CD4-positive, alpha-beta T cell (primary cell): ENCODE results near the gene FAM180A. TPM values are rescaled to one million over a fixed set of nuclear protein-coding genes. Genes with fewer than 3 reads are reported as not detected.

ENCODE experiments used
- ATAC-seq: fragments of 200-7000 bp; cut with Tn5 transposase; one replicate; pipeline ENCODE4 v1.10.0; 2022; ENCODE audit warnings: mild to moderate bottlenecking; ENCODE audit not compliant: poor library complexity
- CTCF ChIA-PET: fragments of 350-600 bp; sonication (Branson Sonifier 250); formaldehyde crosslinking; loops from one replicate; lab custom pipeline; 2021; ENCODE audit warnings: antibody characterized with exemption, inconsistent platforms; lab: Charles Lee
- POLR2A ChIA-PET: fragments of 350-600 bp; sonication (Branson Sonifier 250); formaldehyde crosslinking; loops from one replicate; lab custom pipeline; 2021; ENCODE audit warnings: antibody characterized with exemption, inconsistent platforms; lab: Charles Lee
- DNase-seq, 14 experiments: peaks; one replicate each; pipeline ENCODE4 v3.0.0-alpha.2; 2013 to 2020; ENCODE audit warnings: mixed read lengths in 2 of 14
- H3K27ac ChIP-seq, 2 donors: one replicate each; pipeline versions ENCODE4 v1.5.1 to v1.7.0; 2013; ENCODE audit warnings: low read length in 2 of 2, low read depth in 1 of 2, mild to moderate bottlenecking in 1 of 2
- H3K27me3 ChIP-seq, 2 experiments: 1 replicate in 1 of 2; 2 replicates in 1 of 2; pipeline versions ENCODE4 v1.6.1 to v1.7.0; 2013; ENCODE audit warnings: low read length in 2 of 2, control low read depth in 1 of 2, mild to moderate bottlenecking in 1 of 2, moderate library complexity in 1 of 2; ENCODE audit not compliant: insufficient read depth in 2 of 2, control insufficient read depth in 1 of 2
- H3K36me3 ChIP-seq: one replicate; pipeline ENCODE4 v1.6.1; 2013; ENCODE audit warnings: low read length, control low read depth; ENCODE audit not compliant: insufficient read depth
- H3K4me1 ChIP-seq: one replicate; pipeline ENCODE4 v1.6.1; 2013; ENCODE audit warnings: low read length, control low read depth; ENCODE audit not compliant: insufficient read depth
- H3K4me3 ChIP-seq: one replicate; pipeline ENCODE4 v1.5.1; 2013; ENCODE audit warnings: mild to moderate bottlenecking, low read length, moderate library complexity
- H3K9me3 ChIP-seq, 2 experiments: 1 replicate in 1 of 2; 2 replicates in 1 of 2; pipeline versions ENCODE4 v1.6.1 to v1.7.0; 2013; ENCODE audit warnings: low read length in 2 of 2, mild to moderate bottlenecking in 2 of 2, control low read depth in 1 of 2, moderate library complexity in 1 of 2; ENCODE audit not compliant: control insufficient read depth in 1 of 2, insufficient read depth in 1 of 2
- H3K27ac Mint-ChIP-seq: one replicate; pipeline ENCODE4 v1.8.0; 2020; ENCODE audit warnings: mixed read lengths
- H3K27me3 Mint-ChIP-seq: one replicate; pipeline ENCODE4 v1.8.0; 2021; ENCODE audit warnings: mixed read lengths
- H3K36me3 Mint-ChIP-seq: one replicate; pipeline ENCODE4 v1.8.0; 2021; ENCODE audit warnings: low read depth, mixed read lengths
- H3K4me1 Mint-ChIP-seq: one replicate; pipeline ENCODE4 v1.8.0; 2021; ENCODE audit warnings: low read depth, mixed read lengths
- H3K4me3 Mint-ChIP-seq: one replicate; pipeline ENCODE4 v1.8.0; 2020; ENCODE audit warnings: mild to moderate bottlenecking, mixed read lengths
- H3K9me3 Mint-ChIP-seq: one replicate; pipeline ENCODE4 v1.8.0; 2020; ENCODE audit warnings: mixed read lengths
- CTCF ChIP-seq: fragments of 200-600 bp; IDR thresholded peaks from one replicate; pipeline ENCODE4 v1.8.0; 2022; ENCODE audit warnings: antibody characterized with exemption, mild to moderate bottlenecking
- intact Hi-C, 2 experiments: fragments of 100-400 bp; cut with DNase I in 1 of 2; cut with micrococcal nuclease in 1 of 2; formaldehyde crosslinking; loops; one replicate each; pipeline versions ENCODE4 v1.15.1 to v1.9.0; 2023 to 2025; cut with DNase I, micrococcal nuclease
- total RNA-seq, 174 experiments: library from RNA in 2 of 174; stranded (reverse) in 2 of 174; gene quantifications; one replicate each; pipeline ENCODE4 v1.2.3 and lab custom pipeline; 2021 to 2026

The FAM180A gene
- total RNA-seq, 2 experiments from 2014 or later, result not detected

GRCh38 chr7:135758531-135758932 is 9.9 kb upstream of the FAM180A start:
- H3K4me3 ChIP-seq, result no peak overlapping the region
- H3K4me1 ChIP-seq, result no peaks in the 10 kb centered on the region
- DNase-seq, result no peak
- H3K9me3 Mint-ChIP-seq, result no peaks in the 10 kb centered on the region
- TF ChIP-seq CTCF, result no peak
- intact Hi-C loops, result no loop called here
- H3K36me3 ChIP-seq, result no peaks in the 10 kb centered on the region
- CTCF ChIA-PET, result no interaction called here
- no peak overlapping the region for H3K27ac ChIP-seq
- no peak overlapping the region for H3K4me3 Mint-ChIP-seq
- H3K27ac Mint-ChIP-seq, result no peak overlapping the region
- POLR2A ChIA-PET, result no interaction called here
- H3K36me3 Mint-ChIP-seq, result no peaks in the 10 kb centered on the region
- no peak for ATAC-seq
- no peaks in the 10 kb centered on the region for H3K9me3 ChIP-seq
- no peaks in the 10 kb centered on the region for H3K4me1 Mint-ChIP-seq
- peaks cover 67% of the 10 kb centered on the region for H3K27me3 Mint-ChIP-seq
- peaks cover 12 to 14% of the 10 kb centered on the region in 2 experiments for H3K27me3 ChIP-seq

- no peak overlapping the region for H3K4me3 ChIP-seq
- Mint-ChIP-seq H3K27ac (no peak overlapping the region), H3K27me3 (peaks cover 60% of the 10 kb centered on the region), H3K9me3 (no peaks in the 10 kb centered on the region), H3K4me1 (no peaks in the 10 kb centered on the region), H3K36me3 (no peaks in the 10 kb centered on the region), H3K4me3 (no peak overlapping the region)
- ChIA-PET CTCF (no interaction called here), POLR2A (no interaction called here)
- no peak for DNase-seq
- no peaks in the 10 kb centered on the region for H3K9me3 ChIP-seq
- peaks cover 12 to 14% of the 10 kb centered on the region in 2 experiments for H3K27me3 ChIP-seq
- intact Hi-C loops, result no loop called here
- TF ChIP-seq CTCF, result no peak
- H3K4me1 ChIP-seq, result no peaks in the 10 kb centered on the region
- H3K36me3 ChIP-seq, result no peaks in the 10 kb centered on the region
- no peak for ATAC-seq
- no peak overlapping the region for H3K27ac ChIP-seq
Measured at GRCh38 chr7:135757719-135758411, 9.3 kb upstream of the FAM180A start.

GRCh38 chr7:135756191-135756590 is 7.6 kb upstream of the FAM180A start:
- H3K27ac Mint-ChIP-seq, result no peak overlapping the region
- no peak overlapping the region for H3K4me3 ChIP-seq
- CTCF ChIA-PET, result no interaction called here
- no peaks in the 10 kb centered on the region for H3K36me3 Mint-ChIP-seq
- H3K27ac ChIP-seq, result no peak overlapping the region
- peaks cover 60% of the 10 kb centered on the region for H3K27me3 Mint-ChIP-seq
- no peak for TF ChIP-seq CTCF
- no peaks in the 10 kb centered on the region for H3K9me3 Mint-ChIP-seq
- H3K4me1 ChIP-seq, result no peaks in the 10 kb centered on the region
- H3K4me3 Mint-ChIP-seq, result no peak overlapping the region
- H3K9me3 ChIP-seq, result no peaks in the 10 kb centered on the region
- ATAC-seq, result no peak
- POLR2A ChIA-PET, result no interaction called here
- no peaks in the 10 kb centered on the region for H3K36me3 ChIP-seq
- no peak for DNase-seq
- H3K27me3 ChIP-seq, result peaks cover 4 to 14% of the 10 kb centered on the region in 2 experiments
- no peaks in the 10 kb centered on the region for H3K4me1 Mint-ChIP-seq
- intact Hi-C loops, result no loop called here
